Smooth muscle cell of the brain vasculature (primary cell): Measurements from ENCODE around the gene PAK1.

ENCODE experiments used
- DNase-seq: peaks from one replicate; pipeline ENCODE4 v3.0.0-alpha.2; 2012; ENCODE audit warnings: low read depth, low spot score

PAK1 gene

DNA sequence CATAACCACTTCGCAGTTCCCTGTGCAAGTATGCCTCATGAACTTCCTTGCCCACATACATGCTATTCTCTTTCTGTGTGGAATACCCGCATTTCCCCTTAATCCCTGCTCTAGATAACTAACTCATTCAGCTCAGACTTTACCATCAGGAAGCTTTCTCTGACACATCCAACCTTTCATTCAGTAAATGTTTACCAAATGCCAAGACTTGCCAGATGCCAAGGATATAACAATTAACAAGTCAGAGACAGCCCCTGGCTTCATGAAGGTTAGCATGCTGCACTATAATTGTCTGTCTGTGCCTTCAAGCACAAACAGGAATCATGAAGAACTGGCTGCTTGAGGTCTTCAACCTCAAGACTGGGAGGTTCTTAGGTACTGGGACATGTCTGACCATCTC, 101.2 kb downstream of the PAK1 start:
- DNase-seq: no peak

DNA sequence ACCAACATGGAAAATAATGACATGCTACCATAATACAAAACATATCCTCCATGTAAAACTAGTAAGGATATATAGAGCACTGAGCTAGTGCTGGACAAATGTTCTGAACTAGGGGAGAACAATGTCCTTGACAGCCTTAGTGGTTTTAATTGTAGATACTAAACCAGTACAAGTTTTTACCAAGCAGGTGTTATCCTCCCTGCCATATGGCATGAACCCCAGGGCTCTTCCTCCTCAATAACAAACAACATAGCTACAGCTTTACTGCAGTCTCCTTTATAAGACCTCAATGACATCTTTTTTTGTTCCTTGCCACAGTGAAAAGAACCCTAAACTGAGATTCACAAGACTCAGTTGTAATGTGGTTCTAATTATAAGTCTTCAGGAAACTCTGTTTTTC, 102.2 kb downstream of the PAK1 start:
- DNase-seq: no peak

DNA sequence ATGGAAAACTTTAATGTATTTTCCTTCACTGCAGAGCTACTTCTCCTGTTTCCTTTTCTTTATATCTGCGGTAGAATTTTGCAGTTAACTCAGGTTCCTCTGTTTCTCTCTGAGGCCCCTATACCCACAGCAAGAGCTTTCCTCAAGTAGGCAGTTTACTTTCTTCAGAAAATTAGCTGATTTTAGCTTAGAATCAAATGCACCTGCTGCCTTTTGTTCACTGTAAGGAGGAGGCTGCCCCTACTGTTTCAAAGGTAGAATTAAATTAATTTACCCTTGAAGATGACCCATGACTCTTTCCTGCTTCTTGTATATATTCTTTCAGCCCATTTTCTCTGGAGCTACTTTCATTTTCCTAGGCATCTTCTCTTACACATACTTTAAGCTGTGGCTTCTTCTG, 103.7 kb downstream of the PAK1 start:
- no peak for DNase-seq

DNA sequence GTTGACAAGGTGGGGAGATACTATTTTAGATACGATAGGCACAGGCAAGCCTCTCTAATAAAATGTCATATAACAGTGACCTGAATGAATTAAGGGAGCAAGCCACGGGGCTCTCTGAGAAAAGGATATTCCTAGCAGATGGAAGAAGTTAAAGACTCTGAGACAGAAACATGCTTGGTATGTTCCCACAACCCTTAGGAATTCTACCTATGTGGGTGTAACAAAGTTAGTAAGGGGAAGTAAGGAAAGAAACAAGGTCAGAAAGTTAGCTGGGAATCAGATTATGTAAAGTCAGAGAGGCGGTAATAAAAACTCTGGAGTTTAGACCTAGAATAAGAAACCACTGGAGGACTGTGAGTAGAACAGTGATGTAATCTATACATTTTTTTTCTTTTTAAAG, 112.7 kb downstream of the PAK1 start:
- DNase-seq: no peak

DNA sequence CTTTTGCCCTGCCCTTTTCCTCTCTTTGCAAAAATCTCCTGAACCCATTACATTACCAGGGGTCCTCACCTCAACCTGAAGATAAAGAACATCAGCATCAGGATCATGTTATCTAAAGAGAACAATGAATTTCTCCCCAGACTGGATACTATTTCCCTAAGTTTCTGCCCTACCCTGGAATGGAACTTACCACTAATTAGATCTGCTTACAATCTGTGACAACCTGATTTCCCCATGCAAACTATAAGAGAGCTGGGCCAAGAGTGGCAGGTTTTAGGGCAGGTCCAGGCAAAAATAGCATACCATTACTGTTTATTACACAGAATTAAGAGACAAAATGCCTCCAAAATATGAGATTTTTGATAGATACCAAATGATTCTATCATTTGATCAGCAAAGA, 114.4 kb downstream of the PAK1 start:
- DNase-seq: no peak

DNA sequence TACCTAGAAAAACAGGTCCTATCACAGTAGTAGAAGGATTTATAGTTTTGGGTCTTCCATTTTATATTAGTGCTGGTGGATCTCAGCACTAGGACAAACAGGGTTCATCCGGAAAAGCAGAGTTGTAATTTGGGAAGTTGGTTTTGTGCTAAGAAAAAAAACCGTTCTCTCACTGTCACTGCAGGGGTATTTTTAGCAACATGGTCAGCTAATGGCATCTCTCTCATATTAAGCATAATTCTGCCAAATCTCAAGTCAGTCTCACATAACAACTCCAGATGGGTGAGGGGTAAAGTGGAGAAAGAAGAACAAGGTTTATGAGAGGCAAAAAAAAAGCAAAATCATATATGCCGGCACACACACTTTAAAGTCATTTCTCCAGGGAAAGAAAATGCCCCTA, 120.8 kb downstream of the PAK1 start:
- no peak for DNase-seq

DNA sequence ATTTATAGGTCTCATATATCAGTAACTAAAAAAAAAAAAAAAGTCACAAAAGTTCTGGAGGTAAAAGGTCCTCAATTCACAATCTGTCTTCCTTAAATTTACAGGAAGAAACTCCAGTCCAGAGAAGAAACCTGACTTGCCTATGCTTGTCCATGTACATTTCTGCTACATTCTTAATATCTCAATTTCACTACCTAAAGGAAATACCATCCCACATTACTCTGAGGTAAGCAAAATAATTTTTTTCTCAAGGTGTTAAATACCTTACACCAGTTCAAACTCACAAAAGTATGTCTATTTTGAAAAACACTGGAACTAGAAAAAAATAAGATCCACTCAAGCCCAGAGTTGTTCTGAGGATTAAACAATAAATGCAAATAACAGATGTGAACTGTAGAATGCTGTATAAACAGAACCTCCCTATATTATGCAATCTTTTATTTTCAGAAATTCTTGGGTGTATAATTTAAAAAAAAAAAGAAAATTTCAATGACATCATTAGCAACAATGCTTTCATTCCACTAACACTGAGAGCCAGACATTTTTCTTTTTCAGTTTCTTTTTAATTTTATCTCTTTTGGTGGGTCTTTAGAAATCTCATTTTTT, 122.5 kb downstream of the PAK1 start:
- DNase-seq: no peak

DNA sequence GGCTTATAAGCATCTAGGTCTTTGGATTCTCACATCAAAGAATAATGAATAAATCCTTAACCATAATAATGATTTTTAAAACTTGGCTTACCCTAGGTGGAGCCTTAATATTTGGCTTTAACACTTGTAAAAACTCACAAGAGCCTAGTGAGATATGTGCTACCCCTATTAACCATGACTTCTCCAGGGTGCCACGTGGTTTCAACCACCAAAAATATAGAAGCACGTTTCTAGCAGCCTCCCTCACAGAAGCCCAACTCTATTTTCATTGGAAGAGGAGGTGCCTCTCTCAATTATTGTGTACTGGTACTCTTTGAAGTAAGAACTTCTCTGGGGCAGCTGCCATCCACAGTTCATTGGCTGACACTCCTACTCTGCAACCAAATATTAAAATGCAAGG, 125.9 kb downstream of the PAK1 start:
- DNase-seq: no peak

DNA sequence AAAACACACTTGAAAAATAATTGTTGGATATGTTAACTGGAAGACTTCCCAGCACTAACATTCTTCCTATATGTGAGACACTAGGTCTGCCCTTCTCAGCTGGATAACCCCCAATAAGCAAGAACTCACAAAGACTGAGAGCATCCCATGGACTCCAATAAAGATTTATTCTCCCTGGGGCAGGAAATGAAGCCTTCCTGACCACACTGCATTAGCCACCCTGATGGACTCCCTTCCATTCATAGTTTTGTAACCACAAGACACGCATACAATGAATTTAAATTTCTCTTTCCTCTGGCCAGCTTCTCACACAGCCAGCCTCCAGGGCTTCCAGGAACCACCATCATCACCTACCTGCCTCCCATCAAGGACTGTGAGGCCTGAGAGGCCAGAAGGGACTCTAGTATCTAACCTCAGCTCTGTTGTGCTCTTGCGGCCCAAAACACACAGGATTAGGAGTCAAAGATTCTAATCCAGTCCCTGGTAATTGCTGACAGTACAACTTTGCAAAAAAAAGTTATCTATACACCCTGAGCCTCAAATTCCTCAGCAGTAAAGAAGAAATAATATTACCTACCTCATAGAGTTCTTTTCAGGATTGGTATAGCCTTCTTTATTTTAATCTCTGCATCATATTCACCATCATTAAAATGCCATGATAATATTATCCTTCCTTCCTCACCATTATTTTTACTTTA, 126.8 kb downstream of the PAK1 start:
- peak; percentile 12 for DNase-seq

DNA sequence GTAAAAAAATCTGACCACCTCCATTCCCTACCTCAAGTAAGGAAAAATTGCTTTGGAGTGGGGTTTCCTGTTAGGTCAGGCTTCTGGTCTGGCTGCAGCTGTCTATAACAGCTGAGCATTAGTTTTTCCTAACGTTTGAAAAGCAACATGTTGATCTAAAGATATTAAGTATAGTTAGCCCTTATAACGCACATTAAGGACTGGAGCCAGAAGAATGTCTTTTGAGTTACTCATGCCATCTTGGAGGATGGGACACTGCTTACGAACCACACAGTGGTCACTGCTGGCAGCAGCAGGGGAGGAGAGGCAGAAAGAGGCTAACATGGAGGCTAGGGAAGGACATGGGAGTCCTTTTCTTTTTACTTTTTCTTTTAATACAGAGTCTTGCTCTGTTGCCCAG, 128.3 kb downstream of the PAK1 start:
- no peak for DNase-seq

DNA sequence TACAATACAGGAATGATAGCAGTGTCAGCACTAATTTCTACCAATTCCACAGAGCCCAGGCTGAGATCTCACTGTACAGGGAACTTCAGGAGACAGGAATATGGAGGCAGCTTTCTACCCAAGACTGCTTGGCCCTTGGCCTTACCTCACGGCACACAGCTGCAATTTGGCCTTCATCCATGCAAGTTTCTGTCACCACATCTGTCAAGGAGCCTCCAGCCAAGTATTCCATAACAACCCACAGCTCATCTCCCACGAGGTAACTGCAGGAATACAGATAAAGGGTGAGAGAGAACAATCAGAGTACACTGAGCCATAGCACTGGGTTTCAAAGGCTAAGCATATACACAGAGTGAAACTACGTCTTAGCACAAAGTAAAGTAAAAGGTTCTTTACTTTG, 133.4 kb downstream of the PAK1 start:
- no peak for DNase-seq

DNA sequence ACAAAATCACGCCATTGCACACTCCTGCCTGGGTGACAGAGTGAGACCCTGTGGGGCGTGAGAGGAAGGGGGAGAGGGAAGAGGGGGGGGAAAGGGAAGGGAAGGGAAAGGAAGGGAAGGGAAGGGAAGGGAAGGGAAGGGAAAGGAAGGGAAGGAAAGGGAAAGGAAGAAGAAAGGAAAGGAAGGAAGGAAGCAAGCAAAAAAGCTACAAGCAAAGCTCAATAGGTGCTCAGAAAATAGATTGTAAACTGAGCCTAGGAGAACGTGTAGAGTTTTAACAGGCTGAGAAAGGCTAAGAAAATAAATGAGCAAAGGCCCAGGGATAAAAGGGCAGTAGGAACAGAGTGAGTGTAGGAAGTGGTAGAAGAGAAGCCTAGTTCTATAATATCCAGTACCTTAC, 141.6 kb downstream of the PAK1 start:
- no peak for DNase-seq

DNA sequence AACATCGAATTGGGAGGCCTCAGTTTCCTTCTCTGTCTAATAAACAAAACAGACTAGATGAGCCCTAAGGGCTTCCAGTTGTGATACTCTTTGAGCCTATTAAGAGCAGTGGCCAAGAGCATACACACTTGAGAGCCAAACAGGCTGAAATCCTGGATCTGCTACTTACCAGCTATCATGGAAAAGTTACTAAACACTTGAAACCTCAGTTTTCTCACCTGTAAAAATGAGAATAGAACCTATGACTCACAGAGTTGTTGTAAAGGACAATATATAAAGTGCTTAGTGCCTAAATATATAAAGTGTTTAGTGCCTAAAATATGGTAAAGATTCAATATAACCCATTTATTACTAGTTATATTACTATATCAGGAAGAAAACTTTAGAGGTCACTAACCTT, 148.7 kb downstream of the PAK1 start:
- DNase-seq: no peak

DNA sequence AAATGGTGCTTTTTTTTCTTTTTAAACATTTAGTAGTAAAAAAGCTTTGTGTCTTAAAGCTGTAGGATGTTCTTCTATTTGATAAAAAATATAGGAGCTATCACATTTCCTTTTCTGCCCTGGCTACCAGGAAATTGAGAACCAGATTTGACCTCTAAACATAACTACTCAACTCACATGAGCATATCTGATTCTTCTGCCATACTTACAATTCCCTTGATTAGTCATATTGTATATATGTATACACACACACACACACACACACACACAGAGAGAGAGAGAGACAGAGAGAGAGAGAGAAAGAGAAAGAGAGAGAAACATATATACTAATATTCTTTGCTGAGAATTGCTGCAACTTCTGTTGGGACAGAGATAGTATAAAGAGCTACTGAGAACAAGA, 149.4 kb downstream of the PAK1 start:
- no peak for DNase-seq

DNA sequence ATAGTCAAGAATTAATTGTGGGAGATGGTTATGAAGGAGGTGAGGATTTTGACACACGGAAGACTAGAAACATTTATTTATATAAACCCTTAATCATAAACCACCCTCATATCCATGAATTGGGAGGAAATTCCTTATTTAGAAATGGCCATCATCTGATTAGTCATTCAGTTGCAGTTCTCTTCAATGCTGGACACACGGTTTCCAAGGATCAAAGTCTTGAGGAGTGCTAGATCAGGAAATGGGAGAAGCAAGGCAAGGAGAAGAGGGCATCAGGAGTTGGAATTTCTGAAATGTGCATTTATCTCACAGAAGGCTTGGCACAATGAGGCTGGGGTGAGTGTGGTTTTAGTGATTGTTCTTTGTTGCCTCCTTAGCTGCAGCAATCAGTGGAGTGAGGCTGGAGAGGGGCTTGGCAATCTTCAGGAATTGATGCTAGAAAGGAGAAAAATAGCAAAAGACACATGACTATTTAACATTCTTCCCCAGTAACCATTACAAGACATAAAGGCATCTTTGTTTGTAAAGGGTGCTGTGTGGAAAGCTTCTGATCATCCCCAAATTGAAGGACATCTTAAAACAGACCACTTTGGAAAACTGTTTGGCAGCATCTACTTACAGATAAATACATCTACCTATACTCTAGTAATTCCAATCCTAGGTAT, 150.8 kb downstream of the PAK1 start:
- DNase-seq: no peak

DNA sequence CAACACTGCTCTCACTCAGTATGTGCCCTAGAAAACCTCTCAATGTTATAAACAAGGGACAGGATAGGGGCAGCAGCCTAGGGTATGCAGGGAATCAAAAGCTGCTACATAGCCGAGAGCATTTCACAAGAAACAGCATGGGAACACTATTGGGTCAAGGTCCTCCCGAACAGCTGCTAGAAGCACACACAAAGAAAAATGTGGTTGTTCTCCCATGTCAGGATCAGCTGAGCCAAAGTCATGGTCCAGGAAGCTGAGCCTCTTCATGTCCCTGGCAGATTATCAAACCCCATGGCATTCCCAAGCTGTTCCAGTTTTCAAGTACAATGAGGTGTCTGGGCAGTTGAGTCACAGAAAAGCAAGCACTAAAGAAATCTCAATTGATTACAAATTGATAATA, 151.4 kb downstream of the PAK1 start:
- DNase-seq: no peak

DNA sequence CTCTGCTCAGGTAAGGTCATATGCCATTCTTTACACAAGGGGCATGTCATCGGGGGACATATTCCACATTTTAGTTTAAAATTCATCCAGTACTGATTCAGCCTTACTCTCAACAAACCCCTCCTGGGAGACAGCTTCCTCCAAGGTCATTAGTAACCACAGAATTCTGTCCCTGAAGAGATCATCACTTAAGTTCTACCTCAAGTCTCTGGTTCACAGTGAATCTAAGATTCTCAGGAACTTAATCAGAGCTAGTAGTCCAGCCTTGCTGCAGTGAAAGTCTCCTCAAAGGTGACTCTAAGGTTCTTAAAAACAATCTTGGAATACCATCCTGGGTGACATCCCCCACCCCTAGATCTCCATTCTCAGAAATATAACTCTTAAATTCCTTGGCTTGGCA, 153.5 kb downstream of the PAK1 start:
- DNase-seq: no peak

DNA sequence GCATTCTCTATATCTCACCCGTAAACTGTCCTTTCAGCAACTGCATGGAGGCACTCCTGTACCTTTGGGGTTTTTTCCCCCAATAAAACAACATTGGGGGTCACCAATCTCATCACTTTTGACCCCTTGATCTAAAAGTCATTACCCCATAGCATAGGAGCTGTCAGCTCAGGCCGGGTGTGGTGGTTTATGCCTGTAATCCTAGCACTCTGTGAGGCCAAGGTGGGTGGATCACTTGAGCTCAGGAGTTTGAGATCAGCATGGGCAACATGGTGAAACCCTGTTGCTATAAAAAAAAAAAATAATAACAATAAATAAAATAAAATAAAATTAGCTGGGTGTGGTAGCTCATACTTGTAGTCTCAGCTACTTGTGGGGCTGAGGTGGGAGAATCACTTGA, 155.3 kb downstream of the PAK1 start:
- DNase-seq: no peak

DNA sequence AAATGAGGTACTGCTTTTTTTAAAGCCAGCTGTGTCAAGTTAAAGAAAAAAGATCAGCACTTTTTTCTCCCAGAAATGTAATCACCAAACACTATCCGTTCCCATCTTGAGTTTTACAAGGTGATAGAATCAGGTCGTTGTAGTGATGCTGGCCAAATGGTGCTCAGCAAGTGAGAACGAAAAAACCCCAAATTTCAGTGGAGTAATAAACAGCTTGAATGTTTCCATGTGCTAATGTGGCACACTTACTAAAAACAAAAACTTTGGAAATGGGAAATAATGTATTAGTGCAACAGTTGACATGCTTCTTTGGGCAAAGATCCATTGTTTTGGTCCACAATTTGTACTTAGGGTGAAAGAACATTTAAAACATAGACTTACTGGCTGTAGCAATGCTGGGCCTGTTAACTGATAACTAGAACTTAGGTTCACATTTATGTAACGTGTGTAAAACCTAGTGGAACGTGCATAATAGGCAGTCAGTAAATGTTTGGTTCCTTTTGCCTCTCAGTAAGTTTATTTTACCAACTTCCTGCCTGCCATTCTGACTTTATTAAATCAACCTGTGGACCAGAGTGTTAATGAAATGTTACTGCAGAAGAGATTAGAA, 157.1 kb downstream of the PAK1 start:
- DNase-seq: no peak

DNA sequence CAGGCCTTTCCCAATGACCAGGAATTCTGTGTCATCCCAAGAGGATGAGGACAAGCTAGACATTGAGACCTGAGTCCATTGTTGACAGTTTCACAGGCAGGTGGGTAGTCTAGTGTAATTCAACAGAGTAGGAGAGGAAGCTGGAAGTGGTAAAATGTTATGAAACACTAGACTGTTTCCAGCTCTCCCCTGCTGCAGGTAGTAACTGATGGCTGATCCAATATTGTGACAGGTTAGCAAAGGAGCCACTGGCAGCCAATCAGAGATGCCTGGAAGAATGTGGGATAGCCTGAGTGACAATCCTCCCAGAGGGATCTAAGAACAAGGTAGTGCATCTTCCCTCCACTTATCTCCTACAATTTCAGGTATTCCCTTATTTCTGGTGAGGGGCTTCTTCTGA, 161.8 kb downstream of the PAK1 start:
- no peak for DNase-seq

DNA sequence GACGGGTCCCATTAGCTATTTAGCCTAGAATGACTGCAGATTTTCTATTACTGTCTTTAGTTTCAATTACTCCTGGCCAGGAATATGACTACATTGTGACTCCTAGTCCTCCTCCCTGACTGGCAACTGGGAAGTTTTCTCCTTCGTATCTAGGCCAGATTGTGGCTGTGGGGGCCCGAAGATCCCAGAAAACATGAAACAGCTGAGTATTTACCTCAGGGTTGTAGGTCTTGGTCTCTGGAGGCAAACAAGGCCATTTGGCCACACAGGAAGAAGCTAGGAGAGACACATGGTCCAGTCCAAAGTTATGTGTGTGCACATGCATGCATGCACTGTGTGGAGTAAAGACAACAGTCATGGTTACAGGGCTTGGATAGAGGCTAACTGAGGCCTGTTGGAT, 162.2 kb downstream of the PAK1 start:
- DNase-seq: no peak

DNA sequence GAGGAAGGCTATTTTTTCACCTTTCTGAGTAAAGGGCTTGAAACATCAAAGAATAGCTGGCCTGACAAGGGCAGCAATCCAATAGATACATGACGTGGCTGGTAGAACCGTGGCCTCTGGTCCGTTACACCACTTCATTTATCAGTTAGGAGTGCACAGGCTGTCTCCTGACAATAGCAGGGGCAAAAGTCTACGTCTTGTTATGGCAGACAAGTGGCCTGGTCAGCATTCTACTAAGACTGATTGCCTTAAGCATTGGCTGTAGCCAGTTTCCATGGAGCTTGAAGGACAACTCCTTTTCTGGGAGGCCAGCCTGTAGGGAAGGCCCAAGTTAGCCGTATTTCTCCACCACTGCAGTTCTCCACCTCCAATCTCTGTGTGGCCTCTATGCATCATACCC, 163.2 kb downstream of the PAK1 start:
- DNase-seq: no peak
